CD4-positive, alpha-beta memory T cell (primary cell): Measurements from ENCODE around the gene ZDHHC14. TPM values are rescaled to one million over a fixed set of nuclear protein-coding genes. Genes with fewer than 3 reads are reported as not detected.

Source experiments
- CTCF ChIA-PET: fragments of 350-600 bp; sonication (Branson Sonifier 250); formaldehyde crosslinking; loops from one replicate; lab custom pipeline; 2021; ENCODE audit warnings: inconsistent platforms; ENCODE audit not compliant: partially characterized antibody; lab: Charles Lee
- POLR2A ChIA-PET: fragments of 350-600 bp; sonication (Branson Sonifier 250); formaldehyde crosslinking; loops from one replicate; lab custom pipeline; 2021; ENCODE audit not compliant: partially characterized antibody; lab: Charles Lee
- DNase-seq, 5 donors: peaks; one replicate each; pipeline versions ENCODE4 v3.0.0 to v3.0.0-alpha.2; 2020 to 2022; ENCODE audit warnings: mixed read lengths in 1 of 5
- H3K27ac ChIP-seq: one replicate; pipeline ENCODE4 v1.7.0; 2013; ENCODE audit warnings: low read depth, low read length
- H3K27me3 ChIP-seq: 2 replicates; pipeline ENCODE4 v1.7.0; 2013; ENCODE audit warnings: mild to moderate bottlenecking, low read length, moderate library complexity; ENCODE audit not compliant: insufficient read depth
- H3K36me3 ChIP-seq: 2 replicates; pipeline ENCODE4 v1.7.0; 2013; ENCODE audit warnings: mild to moderate bottlenecking, low read length, moderate library complexity; ENCODE audit not compliant: insufficient read depth
- H3K4me1 ChIP-seq: 2 replicates; pipeline ENCODE4 v1.7.0; 2013; ENCODE audit warnings: mild to moderate bottlenecking, low read length, moderate library complexity; ENCODE audit not compliant: insufficient read depth
- H3K4me3 ChIP-seq, 2 donors: one replicate each; pipeline ENCODE4 v1.7.0; 2013; ENCODE audit warnings: low read length in 2 of 2, mild to moderate bottlenecking in 1 of 2
- H3K9me3 ChIP-seq, 2 donors: one replicate each; pipeline ENCODE4 v1.7.0; 2013; ENCODE audit warnings: low read length in 2 of 2, control low read depth in 1 of 2; ENCODE audit not compliant: control insufficient read depth in 1 of 2
- H3K27ac Mint-ChIP-seq, 7 donors: one replicate each; pipeline ENCODE4 v1.8.0; 2020 to 2021; ENCODE audit warnings: mixed read lengths in 7 of 7, mild to moderate bottlenecking in 6 of 7, inconsistent platforms in 3 of 7, moderate library complexity in 3 of 7
- H3K27me3 Mint-ChIP-seq, 2 donors: one replicate each; pipeline ENCODE4 v1.8.0; 2020 to 2021; ENCODE audit warnings: mixed read lengths in 2 of 2
- H3K36me3 Mint-ChIP-seq, 2 donors: one replicate each; pipeline ENCODE4 v1.8.0; 2020 to 2021; ENCODE audit warnings: mixed read lengths in 2 of 2, inconsistent platforms in 1 of 2, mild to moderate bottlenecking in 1 of 2
- H3K4me1 Mint-ChIP-seq, 4 donors: one replicate each; pipeline ENCODE4 v1.8.0; 2020 to 2021; ENCODE audit warnings: mixed read lengths in 4 of 4, mild to moderate bottlenecking in 1 of 4
- H3K4me3 Mint-ChIP-seq, 8 donors: one replicate each; pipeline ENCODE4 v1.8.0; 2020 to 2021; ENCODE audit warnings: mixed read lengths in 8 of 8, mild to moderate bottlenecking in 7 of 8, moderate library complexity in 6 of 8, inconsistent platforms in 3 of 8
- H3K9me3 Mint-ChIP-seq, 8 donors: one replicate each; pipeline ENCODE4 v1.8.0; 2020 to 2021; ENCODE audit warnings: mixed read lengths in 8 of 8, mild to moderate bottlenecking in 5 of 8, inconsistent platforms in 3 of 8, moderate library complexity in 1 of 8
- intact Hi-C: fragments of 100-400 bp; cut with micrococcal nuclease; formaldehyde crosslinking; loops from one replicate; pipeline ENCODE4 v1.15.1; 2023
- polyA plus RNA-seq, 2 donors: library from polyadenylated mRNA; unstranded; fragments of 300-500 nt; fragmentation: Illumina TruSeq; gene quantifications; one replicate each; pipeline ENCODE4 v1.2.3, GENCODE V29; 2021
- total RNA-seq, 2 experiments: library from RNA; stranded (reverse); gene quantifications; one replicate each; pipeline ENCODE4 v1.2.3, GENCODE V29; 2021

Gene ZDHHC14
- total and polyA plus RNA-seq, 4 experiments from 2014 or later = 1.5 to 1.9 (median 1.7) TPM

GRCh38 chr6:157385482-157385881 is 4.5 kb downstream of the ZDHHC14 start:
- Histone ChIP-seq H3K9me3 (no peaks in the 10 kb centered on the region), H3K27ac (no peak overlapping the region), H3K4me3 (no peak overlapping the region), H3K36me3 (no peaks in the 10 kb centered on the region), H3K27me3 (no peaks in the 10 kb centered on the region), H3K4me1 (peaks cover 9% of the 10 kb centered on the region)
- no peak for DNase-seq
- intact Hi-C loops = loop anchor here (10.0 kb wide), 1 partner anchor 601 kb away; no protein-coding TSS in a partner anchor
- CTCF ChIA-PET = no interaction called here
- H3K4me1 Mint-ChIP-seq = peaks cover 9 to 13% (median 11%) of the 10 kb centered on the region in 4 donors
- no peak overlapping the region for H3K4me3 Mint-ChIP-seq
- peaks cover 2 to 5% of the 10 kb centered on the region in 2 donors for H3K36me3 Mint-ChIP-seq
- POLR2A ChIA-PET = no interaction called here
- peaks cover 0 to 3% of the 10 kb centered on the region in 2 donors for H3K27me3 Mint-ChIP-seq
- peaks cover 0 to 7% (median 5%) of the 10 kb centered on the region in 8 donors for H3K9me3 Mint-ChIP-seq
- no peak overlapping the region for H3K27ac Mint-ChIP-seq

- H3K36me3 Mint-ChIP-seq = peaks cover 2 to 9% of the 10 kb centered on the region in 2 donors
- H3K4me3 Mint-ChIP-seq = no peak overlapping the region
- no peaks in the 10 kb centered on the region for H3K36me3 ChIP-seq
- no peak overlapping the region for H3K4me3 ChIP-seq
- no peaks in the 10 kb centered on the region for H3K27me3 ChIP-seq
- intact Hi-C loops = loop anchor here (10.0 kb wide), 1 partner anchor 601 kb away; no protein-coding TSS in a partner anchor
- peaks cover 0 to 12% (median 9%) of the 10 kb centered on the region in 8 donors for H3K9me3 Mint-ChIP-seq
- no peak overlapping the region for H3K27ac Mint-ChIP-seq
- H3K4me1 ChIP-seq = peaks cover 9% of the 10 kb centered on the region
- no peaks in the 10 kb centered on the region for H3K9me3 ChIP-seq
- ChIA-PET POLR2A (no interaction called here), CTCF (interaction anchor here (1.5 kb wide), 1 partner anchor 280 kb away, joined by 3 read pairs; no protein-coding TSS in a partner anchor)
- no peak overlapping the region for H3K27ac ChIP-seq
- peaks cover 0 to 3% of the 10 kb centered on the region in 2 donors for H3K27me3 Mint-ChIP-seq
- peaks cover 9 to 13% (median 11%) of the 10 kb centered on the region in 4 donors for H3K4me1 Mint-ChIP-seq
- DNase-seq = no peak
Observed at GRCh38 chr6:157386023-157386422, 5.0 kb downstream of the ZDHHC14 start.

DNA sequence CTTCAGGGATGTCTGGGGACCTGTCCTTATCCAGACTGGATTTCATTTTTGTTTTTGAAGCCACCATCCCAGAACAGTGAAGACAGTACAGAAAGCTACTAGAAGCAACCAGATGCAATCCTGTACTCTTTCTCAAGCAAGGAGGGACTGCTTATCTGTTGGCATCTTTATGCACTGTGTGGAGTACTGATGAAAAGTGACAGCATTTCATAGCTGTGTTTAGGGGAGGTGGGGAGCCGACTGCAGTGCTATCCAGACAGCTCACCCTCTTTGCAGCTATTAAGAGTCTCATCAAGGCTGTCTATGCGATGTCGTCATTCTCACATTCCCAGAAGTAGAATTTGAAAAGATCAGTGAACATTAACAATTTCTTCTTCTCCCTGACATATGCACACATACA is 5.5 kb downstream of the ZDHHC14 start:
- H3K4me1 Mint-ChIP-seq = peaks cover 9 to 13% (median 11%) of the 10 kb centered on the region in 4 donors
- Histone ChIP-seq H3K9me3 (no peaks in the 10 kb centered on the region), H3K27me3 (no peaks in the 10 kb centered on the region), H3K4me3 (no peak overlapping the region), H3K27ac (no peak overlapping the region), H3K4me1 (peaks cover 9% of the 10 kb centered on the region), H3K36me3 (no peaks in the 10 kb centered on the region)
- no peak for DNase-seq
- H3K27ac Mint-ChIP-seq = no peak overlapping the region
- peaks cover 0 to 3% of the 10 kb centered on the region in 2 donors for H3K27me3 Mint-ChIP-seq
- no peak overlapping the region for H3K4me3 Mint-ChIP-seq
- POLR2A ChIA-PET = no interaction called here
- H3K36me3 Mint-ChIP-seq = peaks cover 2 to 11% of the 10 kb centered on the region in 2 donors
- CTCF ChIA-PET = interaction anchor here (1.5 kb wide), 1 partner anchor 280 kb away, joined by 3 read pairs; no protein-coding TSS in a partner anchor
- peaks cover 0 to 16% (median 13%) of the 10 kb centered on the region in 8 donors for H3K9me3 Mint-ChIP-seq
- intact Hi-C loops = loop anchor here (10.0 kb wide), 1 partner anchor 602 kb away; no protein-coding TSS in a partner anchor

DNA sequence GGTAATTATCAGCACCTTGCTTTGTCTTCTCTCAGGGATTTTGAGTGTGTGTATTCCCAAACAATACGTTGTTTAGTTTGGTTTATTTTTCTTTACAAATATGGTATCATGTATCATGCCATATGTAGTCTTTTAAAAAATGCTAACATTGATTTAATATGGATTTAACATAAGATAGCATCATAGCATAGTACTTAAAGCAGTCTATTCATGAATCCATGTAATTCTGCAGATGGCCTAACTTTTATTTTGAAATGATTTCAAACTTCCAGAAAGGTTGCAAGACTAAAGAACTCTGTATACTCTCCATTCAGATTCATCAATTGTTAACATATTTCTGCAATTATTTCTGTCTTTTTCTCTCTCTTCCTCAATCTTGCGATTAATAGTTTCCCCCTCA is 7.9 kb downstream of the ZDHHC14 start:
- Histone ChIP-seq H3K36me3 (no peaks in the 10 kb centered on the region), H3K4me3 (no peak overlapping the region), H3K9me3 (no peaks in the 10 kb centered on the region), H3K27ac (no peak overlapping the region), H3K4me1 (no peaks in the 10 kb centered on the region), H3K27me3 (no peaks in the 10 kb centered on the region)
- CTCF ChIA-PET = no interaction called here
- DNase-seq = no peak
- peaks cover 0 to 15% of the 10 kb centered on the region in 2 donors for H3K36me3 Mint-ChIP-seq
- H3K27me3 Mint-ChIP-seq = peaks cover 0 to 2% of the 10 kb centered on the region in 2 donors
- H3K4me3 Mint-ChIP-seq = no peak overlapping the region
- H3K9me3 Mint-ChIP-seq = peaks cover 0 to 24% (median 17%) of the 10 kb centered on the region in 8 donors
- H3K27ac Mint-ChIP-seq = no peak overlapping the region
- peaks cover 0 to 10% (median 5%) of the 10 kb centered on the region in 4 donors for H3K4me1 Mint-ChIP-seq
- POLR2A ChIA-PET = no interaction called here
- intact Hi-C loops = loop anchor here (10.0 kb wide), 1 partner anchor 604 kb away; no protein-coding TSS in a partner anchor

DNA sequence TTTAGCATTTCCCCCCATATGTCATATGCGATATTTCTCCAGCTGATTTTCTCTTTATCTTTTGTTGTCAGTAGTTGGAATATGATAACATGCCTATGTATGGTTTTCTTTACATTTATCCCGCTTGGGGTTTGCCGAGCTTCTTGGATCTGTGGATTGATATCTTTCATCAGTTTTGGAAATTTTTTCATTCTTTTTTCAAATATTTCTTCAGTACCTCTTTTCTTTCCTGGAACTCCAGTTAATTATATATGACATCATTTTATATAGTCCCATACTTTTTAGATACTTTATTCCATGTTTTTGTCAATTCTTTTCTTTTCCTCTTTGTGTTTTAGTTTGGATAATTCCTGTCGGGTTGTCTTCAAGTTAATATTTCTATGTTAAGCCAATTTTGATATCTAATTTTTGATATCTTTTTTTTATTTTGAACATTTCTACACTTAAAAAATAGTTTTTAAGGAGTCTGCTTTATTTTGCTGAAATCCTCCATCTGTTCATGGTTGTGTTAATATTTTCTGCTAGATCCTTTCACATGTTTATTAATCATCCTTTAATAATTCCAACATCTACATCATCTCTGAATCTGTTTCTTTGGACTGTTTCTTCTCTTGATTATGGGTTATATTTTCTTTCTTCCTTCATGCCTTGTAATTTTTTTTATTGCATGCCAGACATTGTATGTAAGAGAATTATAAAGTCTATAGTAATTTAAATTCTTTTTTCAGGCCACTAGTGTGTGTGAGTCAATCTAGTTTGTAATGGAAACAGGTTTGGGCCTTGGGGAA is 9.5 kb downstream of the ZDHHC14 start:
- H3K4me3 Mint-ChIP-seq = no peak overlapping the region
- H3K27ac ChIP-seq = no peak overlapping the region
- no peak overlapping the region for H3K4me3 ChIP-seq
- no peak for DNase-seq
- peaks cover 0 to 3% of the 10 kb centered on the region in 2 donors for H3K27me3 Mint-ChIP-seq
- H3K36me3 Mint-ChIP-seq = peaks cover 0 to 18% of the 10 kb centered on the region in 2 donors
- peaks cover 0 to 24% (median 17%) of the 10 kb centered on the region in 8 donors for H3K9me3 Mint-ChIP-seq
- H3K9me3 ChIP-seq = no peaks in the 10 kb centered on the region
- intact Hi-C loops = no loop called here
- POLR2A ChIA-PET = no interaction called here
- no peaks in the 10 kb centered on the region for H3K36me3 ChIP-seq
- CTCF ChIA-PET = no interaction called here
- no peak overlapping the region for H3K27ac Mint-ChIP-seq
- no peaks in the 10 kb centered on the region for H3K4me1 ChIP-seq
- H3K27me3 ChIP-seq = no peaks in the 10 kb centered on the region
- peaks cover 0 to 5% (median under 1%) of the 10 kb centered on the region in 4 donors for H3K4me1 Mint-ChIP-seq

DNA sequence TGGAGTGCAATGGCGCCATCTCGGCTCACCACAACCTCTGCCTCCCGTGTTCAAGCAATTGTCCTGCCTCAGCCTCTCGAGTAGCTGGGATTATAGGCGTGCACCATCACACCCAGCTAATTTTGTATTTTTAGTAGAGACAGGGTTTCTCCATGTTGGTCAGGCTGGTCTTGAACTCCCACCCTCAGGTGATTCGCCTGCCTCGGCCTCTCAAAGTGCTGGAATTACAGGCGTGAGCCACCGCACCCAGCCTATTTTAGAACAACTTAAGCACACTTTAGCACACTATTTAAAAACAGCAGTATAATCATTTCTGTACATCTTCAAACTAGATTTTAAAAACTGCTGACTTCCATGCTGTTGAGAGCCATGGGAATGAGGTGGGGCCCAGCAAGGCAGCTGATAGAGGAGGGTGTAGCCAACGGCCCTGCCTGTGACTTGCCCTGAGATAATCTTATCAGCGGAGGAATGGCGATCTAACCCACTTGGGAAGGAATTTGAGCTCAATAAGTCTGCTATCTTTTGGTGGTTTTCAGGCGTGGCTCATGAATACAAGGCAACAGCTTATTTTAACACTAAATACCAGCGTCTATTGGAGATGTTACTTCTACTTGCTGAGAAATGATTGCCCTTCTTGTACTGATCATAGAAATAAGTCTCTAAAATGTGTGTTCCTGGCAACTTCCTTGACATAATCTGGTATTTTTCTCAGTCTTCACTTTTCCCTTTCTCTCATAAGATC is 12.1 kb downstream of the ZDHHC14 start:
- H3K9me3 ChIP-seq = no peaks in the 10 kb centered on the region
- no peaks in the 10 kb centered on the region for H3K27me3 ChIP-seq
- H3K4me1 Mint-ChIP-seq = peaks cover 0 to 5% (median 0%) of the 10 kb centered on the region in 4 donors
- no peak overlapping the region for H3K27ac ChIP-seq
- intact Hi-C loops = no loop called here
- peaks cover 0 to 6% of the 10 kb centered on the region in 2 donors for H3K27me3 Mint-ChIP-seq
- H3K36me3 Mint-ChIP-seq = peaks cover 0 to 18% of the 10 kb centered on the region in 2 donors
- CTCF ChIA-PET = interaction anchor here (1.2 kb wide), 1 partner anchor 28 kb away, joined by 3 read pairs; no protein-coding TSS in a partner anchor
- POLR2A ChIA-PET = no interaction called here
- no peak overlapping the region for H3K4me3 Mint-ChIP-seq
- peaks cover 0 to 24% (median 17%) of the 10 kb centered on the region in 8 donors for H3K9me3 Mint-ChIP-seq
- DNase-seq = no peak
- H3K4me3 ChIP-seq = no peak overlapping the region
- no peaks in the 10 kb centered on the region for H3K4me1 ChIP-seq
- H3K27ac Mint-ChIP-seq = no peak overlapping the region
- no peaks in the 10 kb centered on the region for H3K36me3 ChIP-seq
